Karpas-422 (cell line): ENCODE results near the gene LMO1. TPM values are rescaled to one million over a fixed set of nuclear protein-coding genes. Genes with fewer than 3 reads are reported as not detected.

Experiments
- DNase-seq: peaks from one replicate; pipeline ENCODE4 v3.0.0-alpha.2; 2015
- H2AFZ ChIP-seq: fragments of 200-600 bp; sonication (generic); 2 replicates; pipeline ENCODE4 v1.6.1; 2014; ENCODE audit warnings: antibody characterized with exemption, low read length, mixed read lengths
- H3K27ac ChIP-seq: fragments of 200-600 bp; sonication (generic); 2 replicates; pipeline ENCODE4 v1.5.1; 2014; ENCODE audit warnings: mild to moderate bottlenecking, low read length, moderate library complexity
- H3K27me3 ChIP-seq: fragments of 200-600 bp; sonication (generic); 2 replicates; pipeline ENCODE4 v1.6.1; 2014; ENCODE audit warnings: low read length, mixed read lengths
- H3K36me3 ChIP-seq: fragments of 200-600 bp; sonication (generic); 2 replicates; pipeline ENCODE4 v1.6.1; 2014; ENCODE audit warnings: low read length, mixed read lengths; ENCODE audit not compliant: insufficient read depth
- H3K4me1 ChIP-seq: fragments of 200-600 bp; sonication (generic); 2 replicates; pipeline ENCODE4 v1.6.1; 2014; ENCODE audit warnings: mild to moderate bottlenecking, low read length, mixed read lengths
- H3K4me2 ChIP-seq: fragments of 200-600 bp; sonication (generic); 2 replicates; pipeline ENCODE4 v1.6.1; 2014; ENCODE audit warnings: low read length, low read depth, mild to moderate bottlenecking; ENCODE audit not compliant: poor library complexity, severe bottlenecking
- H3K4me3 ChIP-seq: fragments of 200-600 bp; sonication (generic); 2 replicates; pipeline ENCODE4 v1.5.1; 2014; ENCODE audit warnings: mild to moderate bottlenecking, antibody characterized with exemption, low read length, mixed read lengths
- H3K79me2 ChIP-seq: fragments of 200-600 bp; sonication (generic); 2 replicates; pipeline ENCODE4 v1.6.1; 2014; ENCODE audit warnings: mild to moderate bottlenecking, low read length, mixed read lengths
- H3K9ac ChIP-seq: fragments of 200-600 bp; sonication (generic); 2 replicates; pipeline ENCODE4 v1.6.0; 2014; ENCODE audit warnings: low read length
- H3K9me2 ChIP-seq: fragments of 200-600 bp; sonication (generic), shearing (Covaris generic); replicated peaks from 2 replicates; pipeline ENCODE4 v1.6.0; 2014; ENCODE audit warnings: mild to moderate bottlenecking, low read length, moderate library complexity; ENCODE audit not compliant: insufficient read depth
- H3K9me3 ChIP-seq: fragments of 300-700, 200-600 bp; sonication (generic); 2 replicates; pipeline ENCODE4 v1.6.1; 2014; ENCODE audit warnings: low read length, mixed read lengths
- H4K20me1 ChIP-seq: fragments of 200-600 bp; sonication (generic); 2 replicates; pipeline ENCODE4 v1.6.1; 2014; ENCODE audit warnings: mild to moderate bottlenecking, antibody characterized with exemption, low read length, low read depth; ENCODE audit not compliant: insufficient read depth
- total RNA-seq: library from RNA; depleted of rRNA; stranded (reverse); fragments of >200 nt; shearing (Covaris generic); gene quantifications from 2 replicates; pipeline ENCODE4 v1.2.3, GENCODE V29; 2014; ENCODE audit warnings: low replicate concordance

The LMO1 gene
- total RNA-seq, 1 experiment from 2014 or later = not detected

- Histone ChIP-seq H3K4me1 (no peaks in the 10 kb centered on the region), H3K9ac (no peak overlapping the region), H3K27ac (no peak overlapping the region), H2AFZ (no peak overlapping the region), H3K9me3 (no peaks in the 10 kb centered on the region), H4K20me1 (no peaks in the 10 kb centered on the region), H3K4me2 (no peak overlapping the region), H3K4me3 (no peak overlapping the region), H3K36me3 (no peaks in the 10 kb centered on the region), H3K9me2 (no peaks in the 10 kb centered on the region), H3K79me2 (no peaks in the 10 kb centered on the region), H3K27me3 (no peaks in the 10 kb centered on the region)
- no peak for DNase-seq
Observed at GRCh38 chr11:8298801-8299786, 35.4 kb upstream of the LMO1 start.

DNA sequence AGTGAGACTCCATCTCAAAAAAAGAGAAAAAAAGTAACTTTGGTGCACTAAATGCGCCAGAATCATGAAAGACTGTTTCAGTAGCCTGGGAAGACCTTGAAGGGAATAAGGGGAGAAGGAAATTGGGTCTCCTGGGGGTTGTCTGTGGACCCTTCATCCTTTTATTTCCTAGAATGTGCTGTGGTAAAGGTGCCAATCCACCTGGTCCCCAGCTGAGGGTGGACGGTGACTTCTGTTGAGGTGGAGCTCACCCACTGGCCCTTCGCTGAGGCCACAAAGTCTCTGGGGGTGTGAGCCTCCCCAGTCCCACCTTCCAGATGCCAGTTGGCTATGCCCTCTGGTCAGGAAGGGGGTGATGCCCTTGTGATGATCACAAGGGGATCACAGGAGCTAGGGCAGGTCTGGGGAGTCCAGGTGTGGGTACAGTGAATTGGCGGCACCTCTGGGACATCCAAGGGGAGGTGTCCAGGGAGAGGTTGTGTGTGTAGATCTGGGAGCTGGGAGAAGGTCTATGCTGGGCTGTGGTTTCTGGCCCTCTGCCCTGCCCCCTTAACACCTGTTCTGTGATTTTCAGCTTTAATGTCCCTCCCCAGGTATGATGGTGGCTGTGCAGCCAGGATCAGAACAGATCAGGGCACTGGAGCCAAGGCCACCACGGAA lies 34.2 kb upstream of the LMO1 start:
- no peaks in the 10 kb centered on the region for H3K27me3 ChIP-seq
- no peaks in the 10 kb centered on the region for H3K4me1 ChIP-seq
- H4K20me1 ChIP-seq = no peaks in the 10 kb centered on the region
- H3K9me2 ChIP-seq = no peaks in the 10 kb centered on the region
- no peaks in the 10 kb centered on the region for H3K79me2 ChIP-seq
- H3K36me3 ChIP-seq = no peaks in the 10 kb centered on the region
- H3K9ac ChIP-seq = no peak overlapping the region
- H3K27ac ChIP-seq = no peak overlapping the region
- H3K4me2 ChIP-seq = no peak overlapping the region
- H3K9me3 ChIP-seq = no peaks in the 10 kb centered on the region
- no peak overlapping the region for H3K4me3 ChIP-seq
- DNase-seq = no peak
- H2AFZ ChIP-seq = no peak overlapping the region

GRCh38 chr11:8296872-8297271 lies 33.2 kb upstream of the LMO1 start:
- Histone ChIP-seq H3K36me3 (no peaks in the 10 kb centered on the region), H3K9me2 (no peaks in the 10 kb centered on the region), H3K27me3 (no peaks in the 10 kb centered on the region), H3K4me3 (no peak overlapping the region), H3K9ac (no peak overlapping the region), H3K4me2 (no peak overlapping the region), H3K79me2 (no peaks in the 10 kb centered on the region), H2AFZ (no peak overlapping the region), H3K4me1 (no peaks in the 10 kb centered on the region), H3K9me3 (no peaks in the 10 kb centered on the region), H4K20me1 (no peaks in the 10 kb centered on the region), H3K27ac (no peak overlapping the region)
- no peak for DNase-seq

GRCh38 chr11:8296038-8296649 lies 32.5 kb upstream of the LMO1 start:
- no peak overlapping the region for H3K9ac ChIP-seq
- no peaks in the 10 kb centered on the region for H4K20me1 ChIP-seq
- no peak overlapping the region for H2AFZ ChIP-seq
- no peak for DNase-seq
- H3K27ac ChIP-seq = no peak overlapping the region
- H3K79me2 ChIP-seq = no peaks in the 10 kb centered on the region
- no peaks in the 10 kb centered on the region for H3K27me3 ChIP-seq
- no peak overlapping the region for H3K4me2 ChIP-seq
- H3K4me3 ChIP-seq = no peak overlapping the region
- no peaks in the 10 kb centered on the region for H3K9me3 ChIP-seq
- no peaks in the 10 kb centered on the region for H3K9me2 ChIP-seq
- H3K36me3 ChIP-seq = no peaks in the 10 kb centered on the region
- no peaks in the 10 kb centered on the region for H3K4me1 ChIP-seq

- H3K4me2 ChIP-seq = no peak overlapping the region
- no peaks in the 10 kb centered on the region for H3K9me3 ChIP-seq
- no peaks in the 10 kb centered on the region for H4K20me1 ChIP-seq
- no peak overlapping the region for H3K9ac ChIP-seq
- H3K36me3 ChIP-seq = no peaks in the 10 kb centered on the region
- no peaks in the 10 kb centered on the region for H3K27me3 ChIP-seq
- H3K4me3 ChIP-seq = no peak overlapping the region
- no peaks in the 10 kb centered on the region for H3K9me2 ChIP-seq
- no peak overlapping the region for H2AFZ ChIP-seq
- no peak overlapping the region for H3K27ac ChIP-seq
- H3K4me1 ChIP-seq = no peaks in the 10 kb centered on the region
- no peak for DNase-seq
- H3K79me2 ChIP-seq = no peaks in the 10 kb centered on the region
Observed at GRCh38 chr11:8294251-8294935, 30.7 kb upstream of the LMO1 start.

DNA sequence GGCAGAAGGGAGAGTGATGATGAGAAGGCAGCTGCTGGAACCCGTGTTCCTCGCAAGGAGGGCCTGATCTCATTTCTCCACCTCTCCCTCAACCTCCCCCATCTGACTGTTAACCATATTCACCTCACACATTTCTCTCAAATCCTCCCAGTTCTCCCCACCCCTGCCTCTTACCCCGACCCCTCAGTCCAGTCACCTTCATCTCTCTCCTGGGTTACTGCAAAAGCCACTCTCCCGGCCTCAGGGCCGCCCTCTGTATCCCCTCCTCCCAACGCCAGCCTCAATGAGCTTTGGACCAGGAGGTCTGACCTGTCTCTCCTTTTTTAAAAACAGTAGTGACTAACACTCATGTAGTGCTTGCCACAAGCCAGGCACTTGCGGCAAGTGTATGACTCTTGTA lies 29.5 kb upstream of the LMO1 start:
- Histone ChIP-seq H3K27ac (no peak overlapping the region), H3K36me3 (no peaks in the 10 kb centered on the region), H3K4me3 (no peak overlapping the region), H3K9ac (no peak overlapping the region), H3K9me2 (no peaks in the 10 kb centered on the region), H3K27me3 (no peaks in the 10 kb centered on the region), H3K4me2 (no peak overlapping the region), H2AFZ (no peak overlapping the region), H3K79me2 (no peaks in the 10 kb centered on the region), H3K9me3 (no peaks in the 10 kb centered on the region), H4K20me1 (no peaks in the 10 kb centered on the region), H3K4me1 (no peaks in the 10 kb centered on the region)
- DNase-seq = no peak

- Histone ChIP-seq H3K9me2 (no peaks in the 10 kb centered on the region), H3K27me3 (no peaks in the 10 kb centered on the region), H3K79me2 (no peaks in the 10 kb centered on the region), H3K9me3 (no peaks in the 10 kb centered on the region), H3K4me2 (no peak overlapping the region), H3K36me3 (no peaks in the 10 kb centered on the region), H3K4me1 (no peaks in the 10 kb centered on the region), H4K20me1 (no peaks in the 10 kb centered on the region), H3K4me3 (no peak overlapping the region), H2AFZ (no peak overlapping the region), H3K27ac (no peak overlapping the region), H3K9ac (no peak overlapping the region)
- no peak for DNase-seq
Observed at GRCh38 chr11:8292351-8292750, 28.7 kb upstream of the LMO1 start.
